ENCODE results near the gene PHAX.
"Not testable (repeated sequence)": the region's sequence is repeated elsewhere in the genome, so short reads cannot be mapped to it uniquely, and the experiment has no call there.

PHAX gene

GRCh38 chr5:126600631-126601511 lies at the start of gene PHAX:
PHAX (plus strand) TSS chr5:126600947; CDS start chr5:126600963, 16 bp downstream.
- peak; percentile 4 for DNase-seq

- no peak for DNase-seq
Observed at GRCh38 chr5:126552614-126553013, 48.1 kb upstream of the PHAX start.

GRCh38 chr5:126555101-126555500 lies 45.6 kb upstream of the PHAX start:
- not testable (repeated sequence) for DNase-seq

- DNase-seq = no peak
Observed at GRCh38 chr5:126561908-126562307, 38.8 kb upstream of the PHAX start.

GRCh38 chr5:126562823-126563222 lies 37.9 kb upstream of the PHAX start:
- no peak for DNase-seq

- no peak for DNase-seq
Observed at GRCh38 chr5:126568206-126568755, 32.5 kb upstream of the PHAX start.

GRCh38 chr5:126575644-126576043 lies 25.1 kb upstream of the PHAX start:
- no peak for DNase-seq

GRCh38 chr5:126576974-126577373 lies 23.8 kb upstream of the PHAX start:
- DNase-seq = no peak

GRCh38 chr5:126577415-126577814 lies 23.3 kb upstream of the PHAX start:
- no peak for DNase-seq

- no peak for DNase-seq
Observed at GRCh38 chr5:126579716-126580115, 21.0 kb upstream of the PHAX start.

GRCh38 chr5:126583761-126584160 lies 17.0 kb upstream of the PHAX start:
- no peak for DNase-seq

- DNase-seq = no peak
Observed at GRCh38 chr5:126587551-126588390, 13.0 kb upstream of the PHAX start.

GRCh38 chr5:126589536-126590297 lies 11.0 kb upstream of the PHAX start:
- no peak for DNase-seq

- DNase-seq = no peak
Observed at GRCh38 chr5:126591549-126591948, 9.2 kb upstream of the PHAX start.

GRCh38 chr5:126594748-126595485 lies 5.8 kb upstream of the PHAX start, which contains the start of gene ALDH7A1:
ALDH7A1 (minus strand) TSS chr5:126595219; CDS start chr5:126595198, 21 bp downstream.
- peak; percentile 59 for DNase-seq

- no peak for DNase-seq
Observed at GRCh38 chr5:126595486-126596083, 5.2 kb upstream of the PHAX start.

GRCh38 chr5:126597156-126597555 lies 3.6 kb upstream of the PHAX start:
- no peak for DNase-seq

- DNase-seq = no peak
Observed at GRCh38 chr5:126599499-126599898, 1.2 kb upstream of the PHAX start.

GRCh38 chr5:126599971-126600630 lies 646 bp upstream of the PHAX start:
- not testable (repeated sequence) for DNase-seq

GRCh38 chr5:126603402-126603991 lies 2.8 kb downstream of the PHAX start:
- no peak for DNase-seq
